HEK293T (cell line): Measurements from ENCODE around the gene BBS9.

Experiments
- ELF4 ChIP-seq: fragments of 450-650 bp; IDR thresholded peaks from 2 replicates; pipeline ENCODE4 v1.6.1; 2017; ENCODE audit warnings: antibody characterized with exemption
- FOXK2 ChIP-seq: fragments of 450-650 bp; IDR thresholded peaks from 2 replicates; pipeline ENCODE4 v1.6.1; 2016; ENCODE audit warnings: mild to moderate bottlenecking
- NFRKB ChIP-seq: fragments of 450-650 bp; IDR thresholded peaks from 2 replicates; pipeline ENCODE4 v1.6.1; 2016; ENCODE audit warnings: mild to moderate bottlenecking, moderate library complexity
- SP1 ChIP-seq: fragments of 450-650 bp; IDR thresholded peaks from 2 replicates; pipeline ENCODE4 v1.6.1; 2017
- TF ChIP-seq, protein P1 (sequence below): fragments of 450-650 bp; IDR thresholded peaks from 2 replicates; pipeline ENCODE4 v1.6.1; 2016

- no peak for TF ChIP-seq ELF4
- TF ChIP-seq NFRKB = no peak
- no peak for TF ChIP-seq FOXK2
- TF ChIP-seq, protein P1, sequence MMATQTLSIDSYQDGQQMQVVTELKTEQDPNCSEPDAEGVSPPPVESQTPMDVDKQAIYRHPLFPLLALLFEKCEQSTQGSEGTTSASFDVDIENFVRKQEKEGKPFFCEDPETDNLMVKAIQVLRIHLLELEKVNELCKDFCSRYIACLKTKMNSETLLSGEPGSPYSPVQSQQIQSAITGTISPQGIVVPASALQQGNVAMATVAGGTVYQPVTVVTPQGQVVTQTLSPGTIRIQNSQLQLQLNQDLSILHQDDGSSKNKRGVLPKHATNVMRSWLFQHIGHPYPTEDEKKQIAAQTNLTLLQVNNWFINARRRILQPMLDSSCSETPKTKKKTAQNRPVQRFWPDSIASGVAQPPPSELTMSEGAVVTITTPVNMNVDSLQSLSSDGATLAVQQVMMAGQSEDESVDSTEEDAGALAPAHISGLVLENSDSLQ = no peak
- TF ChIP-seq SP1 = no peak
Observed at GRCh38 chr7:33550363-33550762, 421.0 kb downstream of the BBS9 start.
